8988T (cell line): ENCODE measurements around the gene AGPAT1.
A peak's percentile ranks its signal among the peaks of the same experiment; 100 is the strongest.
"Not testable (repeated sequence)": the region's sequence is repeated elsewhere in the genome, so short reads cannot be mapped to it uniquely, and the experiment has no call there.

Experiments
- DNase-seq: peaks from one replicate; pipeline ENCODE4 v3.0.0; 2011

AGPAT1 gene

GRCh38 chr6:32198345-32198696 lies 22.4 kb upstream of the AGPAT1 start:
- no peak for DNase-seq

- DNase-seq: no peak
These were observed 21.1 kb upstream of the AGPAT1 start for GRCh38 chr6:32196682-32197616.

GRCh38 chr6:32195902-32196681 lies 20.2 kb upstream of the AGPAT1 start:
- no peak for DNase-seq

GRCh38 chr6:32195652-32195901 lies 19.7 kb upstream of the AGPAT1 start:
- peak; percentile 93 for DNase-seq

- DNase-seq: no peak
These were observed 19.2 kb upstream of the AGPAT1 start for GRCh38 chr6:32194825-32195651.

GRCh38 chr6:32194388-32194787 lies 18.5 kb upstream of the AGPAT1 start:
- no peak for DNase-seq

- not testable (repeated sequence) for DNase-seq
These were observed 17.2 kb upstream of the AGPAT1 start for GRCh38 chr6:32193096-32193495.

- no peak for DNase-seq
These were observed 16.7 kb upstream of the AGPAT1 start, which contains the start of gene GPSM3 for GRCh38 chr6:32192608-32193039. TSS of gene GPSM3 (minus strand) at chr6:32192643. CDS start at chr6:32192513, 130 bp downstream.

- DNase-seq: no peak
These were observed 16.1 kb upstream of the AGPAT1 start for GRCh38 chr6:32191696-32192607.

GRCh38 chr6:32190911-32191677 lies 15.2 kb upstream of the AGPAT1 start:
- DNase-seq: no peak

- DNase-seq: peak; percentile 74
These were observed 14.4 kb upstream of the AGPAT1 start, which contains the start of gene PBX2 for GRCh38 chr6:32190054-32190851. TSS of gene PBX2 (minus strand) at chr6:32190202. CDS start at chr6:32189915, 287 bp downstream.

- DNase-seq: no peak
These were observed 13.8 kb upstream of the AGPAT1 start for GRCh38 chr6:32189742-32190053.

- no peak for DNase-seq
These were observed 13.3 kb upstream of the AGPAT1 start for GRCh38 chr6:32189069-32189741.

- no peak for DNase-seq
These were observed 12.6 kb upstream of the AGPAT1 start for GRCh38 chr6:32188381-32189068.

GRCh38 chr6:32187725-32188380 lies 12.0 kb upstream of the AGPAT1 start:
- not testable (repeated sequence) for DNase-seq

GRCh38 chr6:32187009-32187709 lies 11.3 kb upstream of the AGPAT1 start:
- DNase-seq: no peak

GRCh38 chr6:32186151-32186840 lies 10.4 kb upstream of the AGPAT1 start:
- not testable (repeated sequence) for DNase-seq
